ENCODE measurements around the gene RNF182.

Gene RNF182

DNA sequence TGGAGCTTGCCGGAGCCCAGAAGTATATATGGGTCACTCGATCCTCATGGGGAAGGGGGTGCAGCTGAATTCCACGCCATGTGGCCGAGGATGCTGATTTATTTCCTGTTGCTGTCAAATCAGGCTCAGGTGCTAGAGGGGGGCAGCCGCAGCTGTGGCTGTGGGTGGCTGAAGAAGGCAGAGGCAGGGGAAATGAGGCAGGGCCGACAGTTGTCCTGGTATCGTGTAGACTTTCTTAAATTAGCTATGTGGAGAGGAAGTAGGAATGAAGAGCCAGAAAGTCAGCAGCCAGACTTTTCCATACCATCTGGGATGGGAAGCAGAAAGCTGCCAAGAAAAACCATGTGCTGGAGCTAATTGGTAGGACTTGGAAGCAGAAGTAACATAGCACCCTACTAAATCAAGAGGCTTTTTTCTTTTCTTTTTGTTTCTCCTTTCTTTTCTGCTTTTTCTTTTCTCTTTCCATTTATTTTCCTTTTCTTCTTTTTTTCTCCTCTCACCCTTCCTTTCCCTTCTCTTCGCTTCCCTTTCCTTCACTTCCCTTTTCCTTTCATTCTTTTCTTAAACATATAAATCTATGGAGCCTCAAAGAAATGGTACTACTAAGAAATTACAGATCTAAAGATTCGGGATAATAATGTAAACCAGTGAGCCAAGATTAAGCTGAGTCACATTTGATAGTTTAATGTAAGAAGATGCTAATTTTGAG, 102.2 kb downstream of the RNF182 start:
- TF ChIP-seq POLR2AphosphoS5 (IDR thresholded peaks at IDR 0.05; ENCODE audit: low read depth, low read length): no peak
- no peak for TF ChIP-seq TAF1 (IDR thresholded peaks at IDR 0.05; ENCODE audit: borderline replicate concordance, low read depth, low read length)
- TF ChIP-seq POLR2A (IDR thresholded peaks at IDR 0.05; ENCODE audit: low read depth, low read length): no peak
- FAIRE-seq: no peak

DNA sequence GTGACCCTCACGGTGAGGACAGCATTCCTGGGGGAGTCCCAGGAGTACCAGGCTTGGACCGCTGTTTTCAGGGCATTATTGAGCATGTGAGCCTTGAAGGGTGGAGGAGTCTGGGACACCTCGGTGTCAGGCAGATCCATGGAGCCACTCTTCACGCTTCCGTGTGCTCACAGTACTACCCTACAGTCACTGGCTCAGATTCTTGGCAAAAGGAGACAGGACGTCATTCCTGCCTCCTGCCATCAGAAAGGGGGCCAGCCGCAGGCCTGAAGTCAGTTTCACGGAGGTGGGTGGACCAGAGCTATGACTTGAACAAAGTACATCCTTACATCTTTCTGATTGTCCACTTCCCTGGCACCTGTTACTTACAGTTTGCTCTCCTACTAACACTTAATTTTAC, 103.9 kb downstream of the RNF182 start:
- TF ChIP-seq TAF1 (IDR thresholded peaks at IDR 0.05; ENCODE audit: borderline replicate concordance, low read depth, low read length) (no peak), POLR2AphosphoS5 (IDR thresholded peaks at IDR 0.05; ENCODE audit: low read depth, low read length) (no peak), POLR2A (IDR thresholded peaks at IDR 0.05; ENCODE audit: low read depth, low read length) (no peak)
- no peak for FAIRE-seq
- no peak for DNase-seq (ENCODE audit: insufficient read length)

More for the DNA sequence above, 102.2 kb downstream of the RNF182 start:
- DNase-seq (ENCODE audit: insufficient read length): no peak

DNA sequence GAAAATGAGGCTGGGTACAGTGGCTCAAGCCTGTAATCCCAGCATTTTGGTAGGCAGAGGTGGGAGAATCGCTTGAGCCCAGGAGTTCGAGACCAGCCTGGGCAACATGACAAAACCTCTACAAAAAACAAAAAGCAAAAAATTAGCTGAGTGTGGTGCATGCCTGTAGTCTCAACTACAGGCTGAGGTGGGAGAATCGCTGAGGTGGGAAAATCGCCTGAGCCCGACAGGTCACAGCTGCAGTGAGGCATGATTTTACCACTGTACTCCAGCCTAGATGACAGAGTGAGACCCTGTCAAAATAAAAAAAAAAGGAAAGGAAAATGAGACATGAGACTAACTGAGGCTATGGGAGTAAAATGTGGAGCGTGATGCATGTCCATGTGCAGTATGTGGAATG, 104.9 kb downstream of the RNF182 start:
- FAIRE-seq (no peak), DNase-seq (ENCODE audit: insufficient read length) (no peak)
- TF ChIP-seq POLR2AphosphoS5 (IDR thresholded peaks at IDR 0.05; ENCODE audit: low read depth, low read length): no peak
- TF ChIP-seq TAF1 (IDR thresholded peaks at IDR 0.05; ENCODE audit: borderline replicate concordance, low read depth, low read length): no peak
- no peak for TF ChIP-seq POLR2A (IDR thresholded peaks at IDR 0.05; ENCODE audit: low read depth, low read length)

All from GM12892 (cell line).